ENCODE results near the gene IGF2.
"Not testable (repeated sequence)": the region's sequence is repeated elsewhere in the genome, so short reads cannot be mapped to it uniquely, and the experiment has no call there.

IGF2 gene

DNA sequence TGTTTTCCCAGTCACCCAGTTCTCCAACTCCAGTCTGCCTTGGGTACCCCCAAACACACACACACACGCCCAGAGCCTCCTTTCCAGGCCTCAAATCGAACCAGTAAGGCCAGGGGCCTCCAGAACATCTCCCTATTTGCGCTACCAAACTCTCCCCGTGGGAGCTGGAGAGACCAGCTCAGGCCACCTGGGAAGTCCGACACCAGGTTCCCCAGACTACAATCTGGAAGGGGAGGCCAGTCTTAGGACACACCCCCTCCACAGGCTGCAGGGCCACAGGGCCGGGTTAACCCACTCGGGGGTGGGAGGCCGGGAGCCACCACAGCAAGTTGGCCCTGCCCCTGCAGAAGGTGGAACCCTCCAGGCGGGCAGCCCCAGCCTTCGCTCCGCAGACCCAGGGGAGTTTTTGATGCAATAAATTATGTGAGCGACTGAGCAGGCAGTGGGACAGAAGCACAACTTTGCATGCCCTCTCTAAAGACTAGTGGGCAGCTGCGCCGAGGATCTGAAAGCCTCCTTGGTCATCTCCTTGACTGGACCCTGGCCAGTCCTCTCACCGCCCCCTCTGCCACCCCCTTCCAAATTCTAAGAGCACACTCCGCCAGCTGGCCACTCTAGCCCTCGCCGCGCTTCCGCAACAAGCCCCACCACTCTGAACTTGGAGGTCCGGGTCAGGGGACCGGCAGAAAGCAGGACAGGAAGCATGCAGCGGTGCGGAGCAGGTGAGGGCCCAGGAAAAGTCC, 2.8 kb downstream of the IGF2 start:
- no peak for DNase-seq (ENCODE audit: low spot score)

DNA sequence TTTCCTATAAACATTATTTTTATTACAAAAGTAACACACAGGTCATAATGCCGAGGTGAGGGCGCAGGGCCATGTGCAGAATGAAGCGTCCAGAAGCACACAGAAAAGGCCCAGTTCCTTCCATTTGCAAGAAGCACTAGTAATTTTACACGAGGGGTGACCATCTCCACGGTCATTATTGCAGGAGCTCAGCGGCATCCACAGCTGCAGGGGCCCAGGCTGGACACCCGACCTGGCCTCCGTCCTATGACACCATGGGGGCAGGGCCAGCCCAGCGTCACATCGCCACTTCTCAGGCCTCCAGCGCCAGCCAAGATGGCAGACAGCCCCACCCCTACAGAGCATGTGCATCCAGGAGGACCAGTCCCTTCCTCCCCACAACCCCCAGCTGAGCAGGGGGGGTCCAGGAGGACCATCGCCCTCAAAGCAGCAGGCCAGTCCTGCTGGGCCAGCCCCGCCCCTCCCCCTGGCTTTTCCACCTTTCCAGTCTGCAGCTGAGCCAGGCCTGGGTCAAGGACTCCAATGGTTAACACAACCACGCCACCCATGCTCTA, 3.5 kb downstream of the IGF2 start:
- DNase-seq (ENCODE audit: low spot score), result no peak

DNA sequence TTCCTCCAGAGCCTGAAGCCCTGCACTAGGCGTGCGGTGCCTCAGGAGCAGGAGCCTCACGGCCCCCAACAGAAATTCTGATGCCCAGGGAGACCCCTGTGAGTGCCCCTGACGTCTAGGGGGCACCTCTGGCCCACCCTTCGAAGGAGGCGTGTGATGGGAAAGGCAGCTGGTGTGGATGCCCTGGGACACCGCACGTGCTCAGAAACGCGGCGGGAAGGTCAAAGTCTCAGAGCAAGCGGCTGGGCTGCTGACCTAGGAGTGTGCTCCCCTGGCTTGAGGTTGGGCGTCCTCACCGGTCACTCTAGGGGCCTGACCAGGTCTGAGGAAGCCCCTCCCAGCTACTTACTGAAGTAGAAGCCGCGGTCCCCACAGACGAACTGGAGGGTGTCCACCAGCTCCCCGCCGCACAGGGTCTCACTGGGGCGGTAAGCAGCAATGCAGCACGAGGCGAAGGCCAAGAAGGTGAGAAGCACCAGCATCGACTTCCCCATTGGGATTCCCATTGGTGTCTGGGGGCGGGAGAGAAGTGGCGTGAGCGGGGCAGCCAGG, 4.1 kb downstream of the IGF2 start:
- DNase-seq (ENCODE audit: low spot score), result no peak

DNA sequence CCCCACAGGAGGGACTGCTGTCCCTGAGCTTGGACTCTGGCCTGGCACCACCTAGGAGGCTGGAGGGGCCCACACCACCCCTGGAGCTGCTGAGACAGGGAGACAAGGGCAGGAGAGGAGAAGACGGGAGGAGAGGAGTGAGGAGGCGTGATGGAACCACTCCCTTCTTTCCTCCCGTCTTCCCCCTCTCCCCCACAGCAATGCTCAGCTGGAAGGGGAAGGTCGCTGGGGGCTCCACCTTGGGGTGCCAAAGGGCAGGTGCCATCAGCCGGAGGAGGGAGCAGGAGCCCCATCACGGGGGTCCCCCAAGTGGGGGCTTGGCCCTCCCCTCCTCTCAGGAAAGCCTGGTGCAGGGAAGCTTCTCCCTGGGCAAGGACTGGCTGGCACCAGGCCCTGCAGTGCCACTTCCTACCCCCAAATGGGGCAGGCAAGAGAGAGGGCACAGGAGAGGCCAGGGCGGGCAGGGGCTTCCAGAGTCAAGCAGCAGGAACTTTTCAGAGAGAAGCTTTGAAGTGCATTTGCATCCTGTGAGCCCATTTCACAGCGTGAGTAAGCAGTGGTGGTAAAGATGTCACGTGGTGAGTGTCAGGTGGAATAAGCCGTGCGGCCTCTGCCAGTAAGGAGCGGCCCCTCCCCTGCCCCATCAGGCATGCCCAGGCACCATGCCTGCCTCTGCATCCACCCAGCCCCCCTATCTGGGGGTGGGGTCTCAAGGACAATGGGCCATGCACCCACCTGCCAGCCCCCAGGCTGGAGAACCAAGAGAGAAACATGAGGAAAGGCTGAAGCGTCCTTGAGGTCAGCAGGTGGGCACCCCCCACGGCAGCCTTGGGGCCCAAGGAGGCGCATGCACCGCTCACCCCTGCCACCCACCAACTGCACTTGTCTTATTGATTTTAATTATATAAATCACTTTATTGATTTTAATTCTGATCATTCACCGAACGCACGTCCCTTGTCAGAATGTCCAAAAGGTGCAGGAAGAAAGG, 4.9 kb downstream of the IGF2 start:
- DNase-seq (ENCODE audit: low spot score), result no peak

DNA sequence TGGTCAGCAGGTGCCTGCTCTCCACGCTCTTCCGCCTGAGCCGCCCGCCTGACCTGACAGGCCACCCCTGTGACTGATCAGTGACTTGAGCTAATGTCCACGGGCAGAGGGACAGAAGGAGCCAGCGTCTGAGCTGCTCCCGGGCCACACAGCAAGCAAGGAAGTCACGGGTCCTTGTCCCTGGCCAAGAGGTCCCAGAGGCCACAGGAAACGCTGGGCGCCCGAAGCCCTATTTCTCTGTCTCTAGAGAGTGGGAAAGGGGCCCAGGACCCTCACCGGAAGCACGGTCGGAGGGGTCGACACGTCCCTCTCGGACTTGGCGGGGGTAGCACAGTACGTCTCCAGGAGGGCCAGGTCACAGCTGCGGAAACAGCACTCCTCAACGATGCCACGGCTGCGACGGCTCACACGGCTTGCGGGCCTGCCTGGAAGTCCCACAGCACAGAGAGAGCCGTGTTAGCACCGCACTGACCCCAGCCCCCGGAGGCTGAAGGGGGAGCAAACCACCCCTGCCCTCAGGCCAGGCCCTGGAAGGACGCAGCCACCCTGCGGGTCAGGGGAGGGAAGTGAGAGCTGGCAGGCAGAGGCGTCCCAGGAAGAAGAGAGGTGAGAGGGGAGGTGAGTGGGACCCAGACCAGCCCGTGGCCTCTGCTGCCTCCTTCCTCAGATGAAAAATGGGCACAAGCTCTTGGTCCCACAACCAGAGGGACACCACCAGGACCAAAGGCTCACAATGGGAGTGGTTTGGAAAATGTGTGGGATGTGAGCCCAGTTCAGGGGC, 5.8 kb downstream of the IGF2 start:
- DNase-seq (ENCODE audit: low spot score), result no peak

DNA sequence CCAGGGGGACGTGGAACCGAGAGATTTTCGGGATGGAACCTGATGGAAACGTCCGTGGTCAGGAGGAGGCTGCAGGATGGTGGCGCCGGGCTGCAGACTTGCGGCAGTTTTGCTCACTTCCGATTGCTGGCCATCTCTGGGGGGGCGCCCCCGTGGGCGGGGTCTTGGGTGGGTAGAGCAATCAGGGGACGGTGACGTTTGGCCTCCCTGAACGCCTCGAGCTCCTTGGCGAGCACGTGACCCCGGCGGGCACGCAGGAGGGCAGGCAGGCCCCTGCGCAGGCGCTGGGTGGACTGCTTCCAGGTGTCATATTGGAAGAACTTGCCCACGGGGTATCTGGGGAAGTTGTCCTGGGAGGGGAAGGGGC, 6.3 kb downstream of the IGF2 start:
- DNase-seq (ENCODE audit: low spot score), result peak; percentile 38

DNA sequence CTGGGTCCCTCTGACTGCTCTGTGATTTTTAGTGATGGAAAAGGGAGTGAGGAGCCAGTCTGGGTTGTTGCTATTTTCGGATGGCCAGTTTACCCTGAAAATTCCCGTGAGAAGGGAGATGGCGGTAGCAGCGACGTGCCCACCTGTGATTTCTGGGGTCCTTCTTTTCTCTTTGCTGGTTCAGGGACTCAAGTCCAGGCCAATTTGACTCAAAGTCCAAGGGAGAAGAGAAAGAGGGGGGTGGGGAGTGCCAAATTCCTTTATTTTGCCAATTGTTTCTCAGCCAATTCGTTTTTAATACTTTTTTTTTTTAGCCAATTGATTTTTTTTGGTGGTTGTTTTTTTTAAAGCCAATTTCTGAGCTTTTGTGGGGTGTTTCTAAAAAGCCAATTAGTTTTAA, 6.9 kb downstream of the IGF2 start:
- DNase-seq (ENCODE audit: low spot score), result no peak

DNA sequence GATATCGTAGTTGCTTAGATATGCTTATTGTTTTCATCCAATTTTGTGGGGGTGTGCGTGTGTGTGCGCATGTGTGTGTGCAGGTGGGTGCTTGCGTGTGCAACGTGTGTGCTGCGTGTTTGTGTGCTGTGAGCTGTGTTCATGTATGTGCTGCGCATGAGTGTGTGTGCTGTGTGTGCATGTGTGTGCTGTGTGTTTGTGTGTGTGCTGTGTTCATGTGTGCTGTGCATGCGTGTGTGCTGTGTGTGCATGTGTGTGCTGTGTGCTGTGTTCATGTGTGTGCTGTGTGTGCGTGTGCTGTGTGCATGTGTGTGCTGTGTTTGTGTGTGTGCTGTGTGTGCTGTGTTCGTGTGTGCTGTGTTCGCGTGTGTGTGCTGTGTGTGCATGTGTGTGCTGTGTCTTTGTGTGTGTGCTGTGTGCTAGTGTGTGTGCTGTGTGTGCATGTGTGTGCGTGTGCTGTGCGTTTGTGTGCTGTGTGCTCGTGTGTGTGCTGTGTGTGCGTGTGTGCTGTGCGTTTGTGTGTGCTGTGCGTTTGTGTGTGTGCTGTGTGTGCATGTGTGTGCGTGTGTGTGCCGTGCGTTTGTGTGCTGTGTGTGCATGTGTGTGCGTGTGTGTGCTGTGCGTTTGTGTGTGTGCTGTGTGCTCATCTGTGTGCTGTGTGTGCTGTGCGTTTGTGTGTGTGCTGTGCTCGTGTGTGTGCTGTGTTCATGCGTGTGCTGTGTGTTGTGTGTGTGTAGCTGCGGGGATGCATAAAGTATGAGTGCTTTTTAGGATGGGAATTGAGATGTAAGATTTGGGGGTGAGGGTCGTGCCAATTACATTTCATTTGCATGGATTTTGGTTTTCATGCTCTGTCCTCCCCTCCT, 7.6 kb downstream of the IGF2 start:
- DNase-seq (ENCODE audit: low spot score), result no peak

DNA sequence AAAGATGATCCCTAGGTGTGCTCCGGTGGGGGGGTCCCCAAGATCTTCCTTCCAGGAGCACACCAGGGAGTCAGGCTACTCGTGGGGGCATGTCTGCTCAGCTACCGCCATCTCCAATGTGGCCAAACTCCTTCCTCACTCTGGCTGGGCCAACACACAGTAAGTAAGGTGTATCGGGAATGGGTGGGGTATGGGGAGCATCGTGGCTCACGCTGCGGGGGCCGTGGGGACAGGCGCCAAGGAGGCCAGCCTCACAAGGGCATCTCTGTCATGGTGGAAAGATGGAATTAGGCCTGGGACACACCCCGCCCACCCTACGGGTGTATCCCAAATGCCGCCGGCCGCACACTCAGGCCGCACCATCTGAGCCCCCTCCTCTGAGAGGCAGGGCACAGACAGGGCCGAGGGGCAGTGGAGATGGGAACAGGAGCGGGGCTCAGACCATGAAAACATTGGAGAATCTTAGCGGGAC, 8.3 kb downstream of the IGF2 start:
- DNase-seq (ENCODE audit: low spot score), result no peak

DNA sequence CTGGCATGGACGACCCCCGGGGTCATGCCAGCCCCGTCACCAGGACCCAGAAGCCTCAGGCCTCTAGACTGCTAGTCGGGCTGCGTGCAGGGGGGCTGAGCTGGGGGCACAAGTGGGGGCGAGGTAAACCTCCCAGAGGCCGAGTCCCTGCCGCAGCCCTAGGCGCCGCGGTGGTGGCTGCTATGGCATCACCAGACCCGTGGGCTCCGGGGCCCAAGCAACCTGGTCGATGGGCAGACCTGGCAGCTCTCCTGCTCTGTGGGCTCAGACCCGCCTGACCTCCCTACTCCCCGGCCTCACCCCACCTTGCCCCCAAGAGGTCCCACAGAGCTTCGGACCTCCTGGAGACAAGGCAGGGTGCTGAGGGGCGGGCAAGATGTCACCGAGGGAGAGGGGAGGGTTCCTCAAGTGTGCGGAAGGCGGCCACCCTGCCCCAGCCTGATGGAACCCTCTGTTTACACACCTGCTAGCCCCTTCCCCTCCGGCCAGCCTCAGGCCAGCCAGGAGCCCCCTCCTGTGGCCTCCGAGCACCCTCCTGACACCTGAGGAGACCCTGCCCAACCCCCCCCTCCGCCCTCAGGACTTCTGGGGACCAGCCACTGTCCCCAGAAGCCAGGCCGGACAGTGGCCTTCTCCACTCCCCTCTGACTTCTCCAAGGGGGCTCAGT, 9.4 kb downstream of the IGF2 start:
- DNase-seq (ENCODE audit: low spot score), result no peak

DNA sequence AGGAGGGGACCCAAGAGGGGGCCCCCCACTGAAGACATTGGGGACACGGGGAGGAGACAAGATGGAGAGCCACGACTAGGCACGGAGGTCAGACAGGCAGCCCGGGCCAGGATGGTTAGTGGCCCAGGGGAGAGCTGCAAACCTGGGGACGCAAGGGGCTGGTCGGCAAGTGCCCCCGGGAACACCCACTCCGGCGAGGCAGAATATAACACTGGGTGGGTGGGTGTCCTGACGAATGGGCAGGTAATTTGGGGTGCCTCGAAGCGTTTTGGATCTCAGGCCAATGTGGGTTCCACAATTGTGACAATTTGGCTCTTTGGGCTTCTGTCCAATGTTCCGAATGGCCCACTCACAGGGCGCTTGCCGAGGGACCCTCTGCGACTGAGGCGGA, 9.9 kb downstream of the IGF2 start:
- DNase-seq (ENCODE audit: low spot score), result no peak

DNA sequence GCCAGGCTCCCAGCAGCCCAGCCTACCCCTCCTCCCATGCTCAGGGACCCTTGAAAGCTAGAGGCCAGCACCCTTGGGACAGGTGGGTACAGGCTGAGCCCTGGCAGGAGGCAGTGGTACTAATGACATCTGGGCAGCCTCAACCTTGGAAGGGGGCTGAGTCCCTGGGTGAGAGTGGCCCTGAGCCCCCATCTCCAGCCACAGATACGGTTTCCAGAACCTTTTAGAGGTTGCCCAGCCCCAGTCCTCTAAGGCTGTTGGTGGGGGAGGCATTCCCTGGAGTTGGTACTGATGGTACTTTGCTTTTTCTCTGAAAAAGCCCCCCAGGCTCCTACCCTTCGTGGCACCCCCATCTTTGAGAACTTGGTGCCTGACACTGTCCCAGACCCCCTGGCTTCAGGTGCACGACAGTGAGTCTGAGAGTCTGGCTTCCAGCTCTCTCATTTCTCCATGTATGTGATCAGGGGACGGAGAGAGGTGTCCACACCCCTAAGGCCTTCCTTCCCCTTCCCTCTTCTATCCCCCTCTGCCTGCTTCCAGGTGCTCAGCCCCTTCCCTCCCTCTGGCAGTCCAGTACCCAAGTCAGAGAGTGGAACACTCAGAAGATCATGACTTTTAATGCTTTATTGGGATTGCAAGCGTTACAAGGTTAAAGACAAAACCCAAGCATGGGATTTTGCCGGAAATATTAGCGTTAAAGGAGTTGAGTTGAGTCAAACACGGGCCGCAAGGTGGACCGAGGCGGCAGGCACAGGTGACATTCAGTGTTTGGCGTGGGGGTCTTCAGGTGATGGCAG, 10.5 kb downstream of the IGF2 start:
- DNase-seq (ENCODE audit: low spot score), result no peak

DNA sequence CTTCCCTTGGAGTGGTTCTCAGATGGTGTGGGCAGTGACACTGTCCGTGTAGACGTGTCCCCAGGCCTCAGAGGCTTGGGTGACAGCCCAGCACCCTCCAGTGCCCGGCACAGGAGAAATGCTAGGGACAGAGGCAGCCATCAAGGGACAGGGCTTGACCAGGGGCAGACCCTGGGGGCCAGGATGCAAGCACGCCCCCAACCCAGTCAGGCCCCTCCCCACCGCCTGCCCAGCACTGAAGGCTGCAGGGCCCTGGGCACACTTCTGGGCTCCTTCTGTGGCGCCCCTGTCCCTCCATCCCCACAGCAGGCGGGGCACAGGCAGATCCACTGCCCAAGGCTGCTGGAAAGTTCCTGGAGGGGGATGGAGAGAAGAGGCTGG, 11.1 kb downstream of the IGF2 start:
- DNase-seq (ENCODE audit: low spot score), result peak; percentile 31

DNA sequence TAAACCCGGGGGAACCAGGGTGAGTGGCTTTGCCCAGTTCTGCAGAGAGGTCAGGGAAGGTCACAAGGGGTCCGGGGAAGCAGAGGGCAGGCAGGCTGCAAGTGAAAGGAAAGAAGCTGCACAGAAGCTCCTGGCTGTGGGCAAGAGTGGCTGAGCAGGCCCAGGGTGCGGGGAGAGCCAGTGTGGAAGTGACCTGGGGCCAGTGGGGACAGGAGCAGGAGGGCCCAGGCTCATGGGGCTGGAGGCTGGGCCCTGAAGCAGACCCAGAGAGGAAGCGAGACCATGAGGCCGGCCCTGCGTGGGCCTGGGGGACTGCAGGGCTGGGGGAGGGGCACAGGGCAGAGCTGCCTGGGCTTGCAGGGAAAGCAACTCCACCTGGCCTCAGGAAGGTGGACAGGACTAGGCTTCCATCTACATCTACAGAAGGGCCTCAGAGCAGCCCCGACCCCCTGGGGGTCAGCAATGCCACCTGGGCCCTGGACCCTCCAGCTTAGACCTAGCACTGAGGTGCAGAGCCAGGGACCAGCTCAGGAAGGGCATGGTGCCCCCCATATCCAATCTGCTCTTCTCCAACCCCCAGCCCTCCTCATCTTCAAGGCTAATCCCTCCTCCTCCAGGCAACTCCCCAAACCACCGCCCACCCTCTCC, 11.6 kb downstream of the IGF2 start:
- no peak for DNase-seq (ENCODE audit: low spot score)

DNA sequence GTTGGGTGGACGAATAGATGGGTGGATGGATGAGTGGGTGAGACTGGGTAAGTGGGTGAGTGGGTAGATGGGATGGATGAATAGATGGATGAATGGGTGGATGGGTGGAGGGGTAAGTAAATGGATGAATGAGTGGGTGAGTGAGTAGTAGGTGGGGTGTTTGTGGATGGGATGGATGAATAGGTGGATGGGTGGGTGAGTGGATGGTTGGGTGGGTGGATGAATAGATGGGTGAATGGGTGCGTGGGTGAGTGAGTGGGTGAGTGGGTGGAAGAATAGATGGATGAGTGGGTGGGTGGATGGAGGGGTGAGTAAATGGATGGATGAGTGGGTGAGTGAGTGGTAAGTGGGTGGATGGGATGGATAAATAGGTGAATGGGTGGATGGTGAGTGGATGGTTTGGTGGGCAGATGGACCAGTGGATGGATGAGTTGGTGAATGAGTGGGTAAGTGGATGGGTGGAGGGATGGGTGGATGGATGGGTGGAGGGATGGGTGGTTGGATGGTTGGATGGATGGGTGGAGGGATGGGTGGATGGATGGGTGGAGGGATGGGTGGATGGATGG, 12.6 kb downstream of the IGF2 start:
- no peak for DNase-seq (ENCODE audit: low spot score)

DNA sequence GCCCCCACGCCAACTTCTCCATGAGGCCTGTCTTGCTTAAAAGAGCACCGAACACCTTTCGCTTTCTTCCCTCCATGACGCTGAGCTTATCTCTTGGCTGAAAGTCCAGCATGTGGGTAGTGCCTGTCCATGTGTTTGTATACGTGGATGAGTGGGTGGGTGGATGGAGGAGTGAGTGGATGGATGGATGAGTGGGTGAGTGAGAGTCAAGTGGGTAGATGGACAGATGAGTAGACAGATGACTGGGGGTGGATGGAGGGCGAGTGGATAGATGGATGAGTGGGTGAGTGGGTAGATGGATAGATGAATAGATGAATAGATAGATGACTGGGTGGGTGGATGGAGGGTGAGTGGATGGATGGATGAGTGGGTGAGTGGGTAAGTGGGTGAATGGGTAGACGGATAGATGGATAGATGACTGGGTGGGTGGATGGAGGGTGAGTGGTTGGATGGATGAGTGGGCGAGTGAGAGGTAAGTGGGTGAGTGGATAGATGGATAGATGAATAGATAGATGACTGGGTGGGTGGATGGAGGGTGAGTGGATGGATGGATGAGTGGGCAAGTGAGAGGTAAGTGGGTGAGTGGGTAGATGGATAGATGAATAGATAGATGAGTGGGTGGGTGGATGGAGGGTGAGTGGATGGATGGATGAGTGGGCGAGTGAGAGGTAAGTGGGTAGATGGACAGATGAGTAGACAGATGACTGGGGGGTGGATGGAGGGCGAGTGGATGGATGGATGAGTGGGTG, 14.3 kb downstream of the IGF2 start:
- DNase-seq (ENCODE audit: low spot score), result not testable (repeated sequence)

DNA sequence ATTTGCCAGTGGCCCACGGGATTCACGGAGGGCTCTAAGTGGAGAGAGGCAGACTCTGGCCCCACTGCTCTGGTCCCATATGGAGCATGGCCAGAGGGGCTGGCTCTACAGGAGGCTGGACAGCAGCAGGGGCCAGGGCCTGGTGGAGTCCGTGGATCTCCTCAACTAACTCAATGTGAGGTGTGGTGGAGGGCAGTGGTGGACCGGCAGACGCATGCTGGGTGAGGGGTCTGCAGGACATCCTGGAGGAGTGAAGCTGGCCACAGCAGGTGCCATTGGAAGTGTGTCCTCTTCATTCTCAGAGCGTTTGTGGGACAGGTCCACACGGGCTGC, 15.6 kb downstream of the IGF2 start:
- no peak for DNase-seq (ENCODE audit: low spot score)
